Neural progenitor cell (in vitro differentiated cells): ENCODE data around the gene OR10J4.

Source experiments
- EZH2 ChIP-seq: fragments of 200-600 bp; sonication (generic); IDR thresholded peaks from 2 replicates; pipeline ENCODE4 v1.6.1; 2017; ENCODE audit warnings: antibody characterized with exemption, mild to moderate bottlenecking, moderate library complexity
- TF ChIP-seq, protein P1 (sequence below): fragments of 200-600 bp; sonication (generic); IDR thresholded peaks from 2 replicates; pipeline ENCODE4 v1.5.1; 2017; ENCODE audit warnings: antibody characterized with exemption, mild to moderate bottlenecking

DNA sequence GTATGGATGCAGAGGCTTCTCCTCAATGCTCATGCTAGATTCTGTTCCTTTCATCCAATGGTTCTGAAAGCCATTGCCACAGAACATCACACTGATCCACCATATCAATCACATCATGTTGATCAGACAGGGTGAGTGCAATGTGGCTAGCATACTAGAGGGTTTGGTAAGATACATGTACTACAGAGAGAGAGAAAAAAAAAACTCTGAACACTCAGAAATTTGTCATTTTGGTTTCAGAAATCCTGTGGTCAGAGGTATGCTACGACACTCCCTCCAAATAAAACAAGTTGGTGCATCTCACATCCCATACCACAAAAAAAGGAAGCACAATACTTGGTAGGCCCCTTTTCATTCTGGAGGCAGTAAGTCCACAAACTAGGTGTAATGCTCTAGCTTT lies 42.9 kb downstream of the OR10J4 start:
- TF ChIP-seq, protein P1, sequence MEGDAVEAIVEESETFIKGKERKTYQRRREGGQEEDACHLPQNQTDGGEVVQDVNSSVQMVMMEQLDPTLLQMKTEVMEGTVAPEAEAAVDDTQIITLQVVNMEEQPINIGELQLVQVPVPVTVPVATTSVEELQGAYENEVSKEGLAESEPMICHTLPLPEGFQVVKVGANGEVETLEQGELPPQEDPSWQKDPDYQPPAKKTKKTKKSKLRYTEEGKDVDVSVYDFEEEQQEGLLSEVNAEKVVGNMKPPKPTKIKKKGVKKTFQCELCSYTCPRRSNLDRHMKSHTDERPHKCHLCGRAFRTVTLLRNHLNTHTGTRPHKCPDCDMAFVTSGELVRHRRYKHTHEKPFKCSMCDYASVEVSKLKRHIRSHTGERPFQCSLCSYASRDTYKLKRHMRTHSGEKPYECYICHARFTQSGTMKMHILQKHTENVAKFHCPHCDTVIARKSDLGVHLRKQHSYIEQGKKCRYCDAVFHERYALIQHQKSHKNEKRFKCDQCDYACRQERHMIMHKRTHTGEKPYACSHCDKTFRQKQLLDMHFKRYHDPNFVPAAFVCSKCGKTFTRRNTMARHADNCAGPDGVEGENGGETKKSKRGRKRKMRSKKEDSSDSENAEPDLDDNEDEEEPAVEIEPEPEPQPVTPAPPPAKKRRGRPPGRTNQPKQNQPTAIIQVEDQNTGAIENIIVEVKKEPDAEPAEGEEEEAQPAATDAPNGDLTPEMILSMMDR = no peak
- no peak for TF ChIP-seq EZH2
